GM23248 (cell line): ENCODE data around the gene SLC2A5. TPM values are rescaled to one million over a fixed set of nuclear protein-coding genes. Genes with fewer than 3 reads are reported as not detected.

ENCODE experiments used
- DNase-seq: peaks from one replicate; pipeline ENCODE4 v3.0.0-alpha.2; 2015
- H2AFZ ChIP-seq: fragments of 200-600 bp; sonication (generic); 2 replicates; pipeline ENCODE4 v1.6.1; 2016; ENCODE audit warnings: antibody characterized with exemption
- H3F3A ChIP-seq: fragments of 200-600 bp; sonication (generic); 2 replicates; pipeline ENCODE4 v1.6.1; 2016; ENCODE audit warnings: mild to moderate bottlenecking, antibody characterized with exemption, mixed run types; ENCODE audit not compliant: insufficient read depth
- H3K27ac ChIP-seq: fragments of 200-600 bp; sonication (generic); 2 replicates; pipeline ENCODE4 v1.5.1; 2016; ENCODE audit warnings: mild to moderate bottlenecking
- H3K27me3 ChIP-seq: fragments of 200-600 bp; sonication (generic); replicated peaks from 2 replicates; pipeline ENCODE4 v1.6.1; 2016; ENCODE audit warnings: mild to moderate bottlenecking; ENCODE audit not compliant: insufficient read depth
- H3K36me3 ChIP-seq: fragments of 200-600 bp; sonication (generic); 2 replicates; pipeline ENCODE4 v1.6.1; 2016; ENCODE audit warnings: low read depth, mild to moderate bottlenecking
- H3K4me1 ChIP-seq: fragments of 200-600 bp; sonication (generic); 2 replicates; pipeline ENCODE4 v1.6.1; 2016; ENCODE audit warnings: mild to moderate bottlenecking; ENCODE audit not compliant: insufficient read depth
- H3K4me2 ChIP-seq: fragments of 200-600 bp; sonication (generic); one replicate; pipeline ENCODE4 v1.6.1; 2016; ENCODE audit warnings: mild to moderate bottlenecking; ENCODE audit not compliant: unreplicated experiment
- H3K4me3 ChIP-seq: fragments of 200-600 bp; sonication (generic); 2 replicates; pipeline ENCODE4 v1.5.1; 2016; ENCODE audit warnings: mild to moderate bottlenecking
- H3K79me2 ChIP-seq: fragments of 200-600 bp; sonication (generic); 2 replicates; pipeline ENCODE4 v1.6.1; 2016; ENCODE audit warnings: mild to moderate bottlenecking; ENCODE audit not compliant: insufficient read depth
- H3K9ac ChIP-seq: fragments of 200-600 bp; sonication (generic); 2 replicates; pipeline ENCODE4 v1.6.1; 2016; ENCODE audit warnings: mild to moderate bottlenecking
- H3K9me2 ChIP-seq: fragments of 200-600 bp; sonication (generic); 2 replicates; pipeline ENCODE4 v1.6.1; 2016; ENCODE audit warnings: mixed run types, mild to moderate bottlenecking, moderate library complexity; ENCODE audit not compliant: insufficient read depth
- H3K9me3 ChIP-seq: fragments of 200-600 bp; sonication (generic); one replicate; pipeline ENCODE4 v1.6.1; 2017; ENCODE audit warnings: low read depth
- H4K20me1 ChIP-seq: fragments of 200-600 bp; sonication (generic); 2 replicates; pipeline ENCODE4 v1.6.0; 2016; ENCODE audit not compliant: insufficient read depth
- EZH2 ChIP-seq: fragments of 200-600 bp; sonication (generic); IDR thresholded peaks from 2 replicates; pipeline ENCODE4 v1.6.1; 2018; ENCODE audit warnings: antibody characterized with exemption, mild to moderate bottlenecking; ENCODE audit not compliant: insufficient read depth, poor library complexity, severe bottlenecking
- EZH2phosphoT487 ChIP-seq: fragments of 200-600 bp; sonication (generic); IDR thresholded peaks from 2 replicates; pipeline ENCODE4 v1.6.1; 2018; ENCODE audit warnings: antibody characterized with exemption, moderate library complexity, mild to moderate bottlenecking, low read depth; ENCODE audit not compliant: insufficient read depth
- WGBS, 2 experiments: methylation state at CpG; one replicate each; pipeline ENCODE4 v1.1.6; 2015 to 2017; ENCODE audit warnings: low lambda C conversion rate in 2 of 2, low coverage in 1 of 2; ENCODE audit errors: missing lambda C conversion rate in 2 of 2; 5-methylcytosine and 5-hydroxymethylcytosine counted together
- in situ Hi-C: fragments of 300-500 bp; cut with MboI; formaldehyde crosslinking; loops from 2 replicates; pipeline ENCODE4 v1.15.0; 2020
- polyA plus RNA-seq: library from polyadenylated mRNA; unstranded; fragments of >200 nt; fragmentation: Nextera tagmentation; extraction: Ambion mirVana; gene quantifications from 2 replicates; pipeline ENCODE4 v1.2.1, GENCODE V29; 2016
- total RNA-seq: library from RNA; depleted of rRNA; stranded (reverse); fragments of >200 nt; shearing (Covaris generic); gene quantifications from 2 replicates; pipeline ENCODE4 v1.2.3, GENCODE V29; 2014

Gene SLC2A5
- total and polyA plus RNA-seq, 2 experiments from 2014 or later = 0.29 to 0.54 TPM

GRCh38 chr1:9009438-9010370 is 59.7 kb downstream of the SLC2A5 start:
- TF ChIP-seq EZH2phosphoT487 (no peak), EZH2 (no peak)
- Histone ChIP-seq H3K9me3 (no peaks in the 10 kb centered on the region), H3K4me1 (no peaks in the 10 kb centered on the region), H3K27me3 (no peaks in the 10 kb centered on the region), H3K79me2 (no peaks in the 10 kb centered on the region), H3K27ac (no peak overlapping the region), H2AFZ (no peak overlapping the region), H3F3A (no peaks in the 10 kb centered on the region), H3K4me3 (no peak overlapping the region), H3K4me2 (no peak overlapping the region), H3K36me3 (no peaks in the 10 kb centered on the region), H3K9me2 (no peaks in the 10 kb centered on the region), H3K9ac (no peak overlapping the region), H4K20me1 (no peaks in the 10 kb centered on the region)
- DNase-seq = peak; percentile 48
- WGBS, 2 experiments = 67 to 68% methylated on average over 18 to 20 of the region's 21 CpGs
- in situ Hi-C loops = no loop called here

GRCh38 chr1:9008236-9008635 is 61.2 kb downstream of the SLC2A5 start:
- no peak overlapping the region for H3K4me3 ChIP-seq
- no peak overlapping the region for H3K27ac ChIP-seq
- no peaks in the 10 kb centered on the region for H3K9me2 ChIP-seq
- no peak overlapping the region for H2AFZ ChIP-seq
- H3K79me2 ChIP-seq = no peaks in the 10 kb centered on the region
- no peak overlapping the region for H3K9ac ChIP-seq
- 77 to 81% methylated on average over 10 of the region's 10 CpGs for WGBS, 2 experiments
- no peaks in the 10 kb centered on the region for H4K20me1 ChIP-seq
- no peaks in the 10 kb centered on the region for H3K27me3 ChIP-seq
- TF ChIP-seq EZH2phosphoT487 = no peak
- no peak for TF ChIP-seq EZH2
- in situ Hi-C loops = no loop called here
- no peaks in the 10 kb centered on the region for H3K36me3 ChIP-seq
- DNase-seq = no peak
- H3K4me2 ChIP-seq = no peak overlapping the region
- H3K4me1 ChIP-seq = no peaks in the 10 kb centered on the region
- H3F3A ChIP-seq = no peaks in the 10 kb centered on the region
- H3K9me3 ChIP-seq = no peaks in the 10 kb centered on the region

DNA sequence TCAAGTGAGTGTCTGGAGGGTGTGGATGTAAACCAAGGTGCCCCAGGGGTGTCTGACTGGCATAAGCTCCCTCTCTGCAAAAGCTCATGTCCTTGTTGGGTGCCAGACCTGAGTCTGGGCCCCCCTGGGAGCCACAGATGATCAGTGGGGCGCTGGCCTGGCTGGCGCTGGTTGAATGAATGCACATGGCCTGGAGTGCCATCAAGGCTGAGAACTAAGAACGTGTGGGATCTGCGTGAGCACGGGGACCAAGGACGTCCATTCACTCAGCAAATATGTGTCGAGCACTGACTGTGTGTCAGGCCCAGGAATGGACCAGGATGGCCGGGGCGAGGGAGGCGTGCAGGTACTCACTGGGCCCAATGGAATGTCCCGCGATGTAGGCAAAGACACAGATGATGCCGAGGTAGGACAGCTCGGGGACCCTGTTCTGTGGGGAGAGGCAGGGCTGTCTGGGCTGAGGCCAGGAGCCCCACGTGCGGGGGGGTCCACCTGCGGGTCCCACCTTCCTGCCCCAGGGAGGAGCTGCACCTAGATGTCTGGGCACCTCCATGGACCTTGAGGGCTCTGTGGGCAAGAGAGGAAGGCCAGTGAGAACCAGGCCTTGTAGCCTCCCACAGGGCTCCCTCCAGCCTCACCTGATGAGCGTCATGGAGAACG is 62.3 kb downstream of the SLC2A5 start:
- DNase-seq = no peak
- in situ Hi-C loops = no loop called here

GRCh38 chr1:9005395-9005708 is 64.1 kb downstream of the SLC2A5 start:
- Histone ChIP-seq H3K36me3 (no peaks in the 10 kb centered on the region), H3K4me1 (no peaks in the 10 kb centered on the region), H4K20me1 (no peaks in the 10 kb centered on the region), H3F3A (no peaks in the 10 kb centered on the region), H3K4me3 (no peak overlapping the region), H3K79me2 (no peaks in the 10 kb centered on the region), H3K27me3 (no peaks in the 10 kb centered on the region), H3K9me2 (no peaks in the 10 kb centered on the region), H3K9ac (no peak overlapping the region), H3K9me3 (no peaks in the 10 kb centered on the region), H3K4me2 (no peak overlapping the region), H3K27ac (no peak overlapping the region), H2AFZ (no peak overlapping the region)
- WGBS, 2 experiments = 52 to 58% methylated on average over 8 of the region's 8 CpGs
- no peak for DNase-seq
- TF ChIP-seq EZH2 = no peak
- no peak for TF ChIP-seq EZH2phosphoT487
- in situ Hi-C loops = no loop called here

More for the DNA sequence above, 62.3 kb downstream of the SLC2A5 start:
- Histone ChIP-seq H3K9me2 (no peaks in the 10 kb centered on the region), H3K79me2 (no peaks in the 10 kb centered on the region), H3K36me3 (no peaks in the 10 kb centered on the region), H3K4me2 (no peak overlapping the region), H4K20me1 (no peaks in the 10 kb centered on the region), H3K9me3 (no peaks in the 10 kb centered on the region), H3K4me1 (no peaks in the 10 kb centered on the region), H3F3A (no peaks in the 10 kb centered on the region), H3K4me3 (no peak overlapping the region), H3K27me3 (no peaks in the 10 kb centered on the region), H3K9ac (no peak overlapping the region), H3K27ac (no peak overlapping the region), H2AFZ (no peak overlapping the region)
- no peak for TF ChIP-seq EZH2phosphoT487
- no peak for TF ChIP-seq EZH2
- 82 to 88% methylated on average over 16 to 19 of the region's 19 CpGs for WGBS, 2 experiments
